ENCODE data around the gene FAM200B.

DNA sequence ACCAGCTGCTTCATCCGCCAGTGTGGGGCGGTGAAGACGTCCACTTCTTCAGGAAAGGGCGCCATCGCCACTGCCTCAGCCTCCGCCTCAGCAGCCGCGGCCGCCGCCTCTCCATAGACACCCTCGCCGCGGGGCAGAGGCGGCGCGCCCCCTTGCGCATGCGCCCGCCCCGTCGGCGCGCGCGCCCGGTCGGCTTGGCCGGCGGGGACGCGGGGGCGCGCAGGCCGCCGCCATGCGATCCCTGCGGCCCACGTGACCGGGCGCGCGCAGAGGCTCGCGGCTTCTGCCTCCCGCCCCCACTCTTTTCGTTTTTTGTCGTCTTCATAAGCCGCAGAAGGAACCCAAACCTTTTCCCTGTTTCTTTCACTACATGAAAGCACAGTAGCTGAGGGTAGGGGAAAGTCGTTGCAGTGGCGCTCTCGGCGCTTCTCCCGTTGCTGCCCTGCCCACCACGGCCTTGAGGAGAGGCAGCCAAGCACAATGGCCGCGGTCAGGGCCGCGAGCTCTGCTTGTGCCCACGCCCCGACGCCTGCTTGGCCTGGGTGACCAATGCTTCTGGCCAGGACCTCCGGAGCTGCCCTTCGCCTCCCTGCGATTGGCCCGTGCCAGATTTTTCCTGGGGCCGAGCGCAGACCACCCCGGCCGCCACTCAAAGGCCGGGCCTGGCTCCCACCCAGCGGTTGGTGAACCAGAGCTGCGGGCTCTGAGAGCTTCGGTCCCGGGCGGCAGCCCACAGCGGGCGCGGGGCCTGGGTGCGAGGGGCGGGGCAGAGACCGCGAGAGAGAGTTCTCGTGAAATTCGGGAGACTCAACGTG, 26.2 kb upstream of the FAM200B start, which contains the start of gene FBXL5:
- TF ChIP-seq POLR2A (IDR thresholded peaks at IDR 0.05; ENCODE audit: low read depth, low read length) (peak; percentile 76; the same call in 1 of the 2 replicates), POLR2AphosphoS5 (IDR thresholded peaks at IDR 0.05; ENCODE audit: low read depth, low read length) (peak; percentile 57; the same call in 1 of the 2 replicates)

All from GM12892 (cell line).